Measurements from ENCODE around the gene CLEC11A.

Gene CLEC11A

GRCh38 chr19:50723069-50723468, at the start of gene CLEC11A:
Gene CLEC11A, plus strand, starts transcription at chr19:50723364. Its CDS starts 162 bp downstream, at chr19:50723526.
- DNase-seq: no peak

- no peak for DNase-seq
These were observed 46.5 kb upstream of the CLEC11A start for GRCh38 chr19:50676625-50677197.

GRCh38 chr19:50677636-50678035, 45.5 kb upstream of the CLEC11A start:
- no peak for DNase-seq

- no peak for DNase-seq
These were observed 44.8 kb upstream of the CLEC11A start for GRCh38 chr19:50678323-50678722.

GRCh38 chr19:50679177-50680125, 43.7 kb upstream of the CLEC11A start:
- no peak for DNase-seq

- no peak for DNase-seq
These were observed 36.7 kb upstream of the CLEC11A start for GRCh38 chr19:50686310-50687032.

- DNase-seq: no peak
These were observed 34.4 kb upstream of the CLEC11A start for GRCh38 chr19:50688766-50689165.

- DNase-seq: no peak
These were observed 32.7 kb upstream of the CLEC11A start for GRCh38 chr19:50690439-50690838.

- no peak for DNase-seq
These were observed 29.8 kb upstream of the CLEC11A start for GRCh38 chr19:50693064-50693975.

- DNase-seq: no peak
These were observed 28.4 kb upstream of the CLEC11A start for GRCh38 chr19:50694815-50695145.

GRCh38 chr19:50695251-50696093, 27.7 kb upstream of the CLEC11A start:
- peak; percentile 47 for DNase-seq

GRCh38 chr19:50696094-50696483, 27.1 kb upstream of the CLEC11A start:
- no peak for DNase-seq

- no peak for DNase-seq
These were observed 25.6 kb upstream of the CLEC11A start for GRCh38 chr19:50697414-50698124.

GRCh38 chr19:50701367-50701985, 21.7 kb upstream of the CLEC11A start:
- no peak for DNase-seq

GRCh38 chr19:50702158-50702870, 20.9 kb upstream of the CLEC11A start:
- DNase-seq: no peak

GRCh38 chr19:50702871-50703829, 20.0 kb upstream of the CLEC11A start:
- no peak for DNase-seq

- DNase-seq: no peak
These were observed 19.0 kb upstream of the CLEC11A start for GRCh38 chr19:50703915-50704796.

Measured in NCI-H524 treated with DMSO at 0.1 percent for 48 hours (cell line).